Neural cell (in vitro differentiated cells): ENCODE data around the gene KLHDC4. TPM values are rescaled to one million over a fixed set of nuclear protein-coding genes. Genes with fewer than 3 reads are reported as not detected.

ENCODE experiments used
- H2AFZ ChIP-seq: fragments of 200-600, 300-800 bp; sonication (generic), shearing (Covaris generic); 2 replicates; pipeline ENCODE4 v1.6.0; 2014; ENCODE audit warnings: low read depth, mild to moderate bottlenecking, antibody characterized with exemption, low read length, moderate library complexity
- H3F3A ChIP-seq: fragments of 200-600 bp; shearing (Covaris generic); 2 replicates; pipeline ENCODE4 v1.6.1; 2016; ENCODE audit warnings: mild to moderate bottlenecking, moderate library complexity, mixed read lengths, antibody characterized with exemption, low read length; ENCODE audit not compliant: insufficient read depth, poor library complexity, severe bottlenecking
- H3K27ac ChIP-seq: fragments of 200-600, 300-800 bp; sonication (generic), shearing (Covaris generic); 2 replicates; pipeline ENCODE4 v1.5.1; 2014; ENCODE audit warnings: mild to moderate bottlenecking, low read length, moderate library complexity
- H3K27me3 ChIP-seq: fragments of 300-800, 200-600 bp; sonication (generic), shearing (Covaris generic); 2 replicates; pipeline ENCODE4 v1.6.0; 2014; ENCODE audit warnings: mild to moderate bottlenecking, low read depth, low read length, moderate library complexity; ENCODE audit not compliant: insufficient read depth
- H3K36me3 ChIP-seq: fragments of 300-800, 200-600 bp; sonication (generic), shearing (Covaris generic); 2 replicates; pipeline ENCODE4 v1.5.1; 2014; ENCODE audit warnings: mild to moderate bottlenecking, antibody characterized with exemption, low read length, moderate library complexity; ENCODE audit not compliant: insufficient read depth
- H3K4me2 ChIP-seq: fragments of 300-800, 200-600 bp; sonication (generic), shearing (Covaris generic); 2 replicates; pipeline ENCODE4 v1.6.0; 2014; ENCODE audit warnings: mild to moderate bottlenecking, low read length
- H3K4me3 ChIP-seq: fragments of 300-800, 200-600 bp; sonication (generic), shearing (Covaris generic); 2 replicates; pipeline ENCODE4 v1.5.1; 2014; ENCODE audit warnings: mild to moderate bottlenecking, low read length, moderate library complexity
- H3K79me2 ChIP-seq: fragments of 200-600 bp; shearing (Covaris generic); replicated peaks from 2 replicates; pipeline ENCODE4 v1.6.0; 2014; ENCODE audit warnings: mild to moderate bottlenecking, low read length, moderate library complexity; ENCODE audit not compliant: insufficient read depth
- H3K9ac ChIP-seq: fragments of 300-800, 200-600 bp; sonication (generic), shearing (Covaris generic); 2 replicates; pipeline ENCODE4 v1.6.1; 2016; ENCODE audit warnings: mild to moderate bottlenecking, low read length, mixed read lengths
- H3K9me2 ChIP-seq: fragments of 200-600 bp; shearing (Covaris generic); 2 replicates; pipeline ENCODE4 v1.6.1; 2016; ENCODE audit warnings: mild to moderate bottlenecking, low read length, mixed read lengths; ENCODE audit not compliant: insufficient read depth
- H3K9me3 ChIP-seq: fragments of 200-600, 300-800 bp; sonication (generic), shearing (Covaris generic); 2 replicates; pipeline ENCODE4 v1.6.1; 2016; ENCODE audit warnings: mild to moderate bottlenecking, mixed run types, low read length, moderate library complexity, mixed read lengths
- H4K20me1 ChIP-seq: fragments of 200-600 bp; shearing (Covaris generic); 2 replicates; pipeline ENCODE4 v1.6.1; 2016; ENCODE audit warnings: mild to moderate bottlenecking, mixed run types; ENCODE audit not compliant: insufficient read depth
- CTCF ChIP-seq: fragments of 450-650 bp; IDR thresholded peaks from 2 replicates; pipeline ENCODE4 v1.5.1; 2014; ENCODE audit warnings: antibody characterized with exemption, mild to moderate bottlenecking, moderate library complexity; ENCODE audit not compliant: poor library complexity, severe bottlenecking
- EP300 ChIP-seq: fragments of 450-650 bp; conservative IDR thresholded peaks from 2 replicates; pipeline ENCODE4 v1.6.1; 2014; ENCODE audit warnings: antibody characterized with exemption, mild to moderate bottlenecking, moderate library complexity; ENCODE audit not compliant: poor library complexity, severe bottlenecking
- EZH2 ChIP-seq: fragments of 200-600, 300-800 bp; shearing (Covaris generic), sonication (generic); IDR thresholded peaks from 2 replicates; pipeline ENCODE4 v1.6.1; 2014; ENCODE audit warnings: antibody characterized with exemption, low read length, borderline replicate concordance, mild to moderate bottlenecking; ENCODE audit not compliant: insufficient read depth, poor library complexity, severe bottlenecking
- MXI1 ChIP-seq: fragments of 450-650 bp; conservative IDR thresholded peaks from 2 replicates; pipeline ENCODE4 v1.6.1; 2014; ENCODE audit warnings: antibody characterized with exemption, mild to moderate bottlenecking; ENCODE audit not compliant: poor library complexity, severe bottlenecking
- POLR2AphosphoS5 ChIP-seq: IDR thresholded peaks from 2 replicates; pipeline ENCODE4 v1.6.1; 2012
- RAD21 ChIP-seq: fragments of 450-650 bp; conservative IDR thresholded peaks from 2 replicates; pipeline ENCODE4 v1.6.1; 2014; ENCODE audit warnings: antibody characterized with exemption, mild to moderate bottlenecking, moderate library complexity
- REST ChIP-seq: IDR thresholded peaks from 2 replicates; pipeline ENCODE4 v1.6.1; 2012; ENCODE audit warnings: borderline replicate concordance
- SMC3 ChIP-seq: fragments of 450-650 bp; conservative IDR thresholded peaks from 2 replicates; pipeline ENCODE4 v1.6.1; 2014; ENCODE audit warnings: antibody characterized with exemption, mild to moderate bottlenecking, moderate library complexity; ENCODE audit not compliant: poor library complexity
- TAF1 ChIP-seq: IDR thresholded peaks from 2 replicates; pipeline ENCODE4 v1.6.1; 2012; ENCODE audit warnings: low read depth
- polyA plus RNA-seq: library from polyadenylated mRNA; depleted of rRNA; stranded (reverse); fragments of >200 nt; gene quantifications from 2 replicates; pipeline ENCODE4 v1.2.3, GENCODE V29; 2014

Gene KLHDC4
- polyA plus RNA-seq, 1 donor from 2014 or later: 27.5 TPM

- Histone ChIP-seq H3K9me2 (no peaks in the 10 kb centered on the region), H3K4me2 (no peak overlapping the region), H3K79me2 (no peaks in the 10 kb centered on the region)
Measured at GRCh38 chr16:87707714-87708580, 57.8 kb downstream of the KLHDC4 start.

More at GRCh38 chr16:87707714-87708580, 57.8 kb downstream of the KLHDC4 start:
- Histone ChIP-seq H3K36me3 (no peaks in the 10 kb centered on the region), H3K27ac (no peak overlapping the region), H3K4me3 (no peak overlapping the region), H3K27me3 (no peaks in the 10 kb centered on the region), H4K20me1 (no peaks in the 10 kb centered on the region), H2AFZ (no peak overlapping the region), H3F3A (no peaks in the 10 kb centered on the region), H3K9me3 (no peaks in the 10 kb centered on the region), H3K9ac (no peak overlapping the region)
- TF ChIP-seq EP300: no peak
- TF ChIP-seq SMC3: no peak
- no peak for TF ChIP-seq MXI1
- TF ChIP-seq EZH2: no peak
- TF ChIP-seq POLR2AphosphoS5: no peak
- no peak for TF ChIP-seq REST
- no peak for TF ChIP-seq CTCF
- no peak for TF ChIP-seq TAF1
- TF ChIP-seq RAD21: no peak
